Stimulated activated memory B cell treated with anti-CD40 and anti-IgM and Interleukin-4, amounts not matched to agents 10 μg/mL and 1 μg/mL and 100 μg/mL, for 72 hours (primary cell): ENCODE data around the gene RALGPS1.
A peak's percentile ranks its signal among the peaks of the same experiment; 100 is the strongest.

ENCODE experiments used
- ATAC-seq: fragments of 150-1000 bp; cut with Tn5 transposase; 2 replicates; pipeline ENCODE4 v1.10.0; 2021
- H3K27ac Mint-ChIP-seq: one replicate; pipeline ENCODE4 v1.8.0; 2022; ENCODE audit warnings: mild to moderate bottlenecking, mixed read lengths
- H3K27me3 Mint-ChIP-seq: one replicate; pipeline ENCODE4 v1.8.0; 2022; ENCODE audit warnings: mixed read lengths
- H3K36me3 Mint-ChIP-seq: one replicate; pipeline ENCODE4 v1.8.0; 2022; ENCODE audit warnings: mixed read lengths
- H3K4me1 Mint-ChIP-seq: one replicate; pipeline ENCODE4 v1.8.0; 2022; ENCODE audit warnings: mixed read lengths
- H3K4me3 Mint-ChIP-seq: one replicate; pipeline ENCODE4 v1.8.0; 2022; ENCODE audit warnings: mild to moderate bottlenecking, moderate library complexity, mixed read lengths
- H3K9me3 Mint-ChIP-seq: one replicate; pipeline ENCODE4 v1.8.0; 2022; ENCODE audit warnings: mixed read lengths

Gene RALGPS1

DNA sequence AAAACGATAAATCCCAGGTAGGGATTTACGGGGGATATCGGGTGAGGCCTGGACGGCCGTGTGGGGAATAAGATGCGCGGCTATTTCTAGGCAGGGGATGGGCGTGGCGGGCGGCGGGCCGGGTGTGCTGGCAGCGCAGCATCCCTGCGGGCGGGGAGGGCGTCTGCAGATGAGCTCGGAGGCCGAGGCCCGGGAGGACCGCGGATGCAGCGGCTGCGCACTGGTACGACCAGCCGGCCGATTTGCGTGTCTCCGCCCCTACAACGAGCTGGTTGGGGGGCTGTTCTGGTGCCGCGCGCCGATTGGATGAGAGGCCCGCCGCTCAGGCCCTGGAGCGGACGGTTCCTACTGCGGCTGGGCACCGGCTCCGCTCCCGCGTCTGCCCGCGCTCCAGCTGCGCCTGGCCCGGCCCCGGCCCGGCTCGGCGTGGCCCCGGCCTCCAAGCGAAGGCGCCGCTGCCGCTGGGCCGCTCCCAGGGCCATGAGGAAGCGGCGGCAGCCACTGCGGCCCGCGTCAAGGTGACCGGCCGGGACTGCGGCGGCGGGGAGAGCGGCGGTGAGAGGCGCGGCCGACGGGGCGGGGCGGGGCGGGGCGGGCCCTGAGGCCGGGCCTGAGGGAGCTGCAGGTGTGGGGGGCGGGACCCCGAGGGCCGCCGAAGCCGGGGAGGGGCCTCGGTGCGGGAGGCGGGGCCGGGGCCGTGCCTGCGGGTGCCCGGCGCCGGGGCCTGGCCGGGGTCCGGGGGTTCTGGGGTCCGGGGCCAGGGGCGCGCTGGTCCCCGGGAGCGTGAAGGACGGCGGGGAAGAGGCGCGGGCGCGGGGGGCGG lies at the start of gene RALGPS1:
TSS of gene RALGPS1 (plus strand) at position 325 of the 823 bp plus-strand sequence. CDS start 47,508 bp downstream, outside the sequence.
- ATAC-seq = peak; percentile 99
- H3K4me3 Mint-ChIP-seq = peak within 1 kb of the TSS; percentile 79
- peaks cover 7% of the 10 kb centered on the region for H3K9me3 Mint-ChIP-seq
- H3K36me3 Mint-ChIP-seq = peaks cover 6% of the 10 kb centered on the region
- no peak within 1 kb of the TSS for H3K27ac Mint-ChIP-seq
- H3K4me1 Mint-ChIP-seq = peaks cover 16% of the 10 kb centered on the region
- H3K27me3 Mint-ChIP-seq = peaks cover 29% of the 10 kb centered on the region

GRCh38 chr9:126869368-126869767 lies 45.2 kb upstream of the RALGPS1 start:
- H3K9me3 Mint-ChIP-seq = no peaks in the 10 kb centered on the region
- no peak for ATAC-seq
- peaks cover 49% of the 10 kb centered on the region for H3K4me1 Mint-ChIP-seq
- no peak overlapping the region for H3K27ac Mint-ChIP-seq
- H3K27me3 Mint-ChIP-seq = no peaks in the 10 kb centered on the region
- no peak overlapping the region for H3K4me3 Mint-ChIP-seq
- peaks cover 46% of the 10 kb centered on the region for H3K36me3 Mint-ChIP-seq

DNA sequence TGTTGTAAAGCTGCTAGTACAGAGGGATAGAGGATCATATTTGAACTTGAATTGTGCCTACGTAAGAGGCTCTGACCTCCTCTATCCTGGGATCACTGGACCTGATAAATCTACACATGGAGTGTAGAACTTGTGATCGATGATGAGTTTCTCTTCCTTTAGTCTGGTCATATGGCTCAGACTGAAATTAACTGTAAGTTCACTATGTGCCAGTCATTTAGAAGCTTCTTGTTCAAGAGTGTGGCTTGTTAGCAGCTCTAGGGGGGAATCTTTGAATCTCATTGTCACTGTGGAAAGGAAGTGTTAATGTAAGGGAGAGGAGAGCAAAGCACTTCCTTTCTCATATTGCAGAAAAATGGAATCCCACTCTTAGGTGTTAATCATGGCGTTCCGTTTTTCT lies 42.1 kb upstream of the RALGPS1 start:
- no peak overlapping the region for H3K27ac Mint-ChIP-seq
- H3K36me3 Mint-ChIP-seq = peaks cover 25% of the 10 kb centered on the region
- no peaks in the 10 kb centered on the region for H3K27me3 Mint-ChIP-seq
- H3K9me3 Mint-ChIP-seq = no peaks in the 10 kb centered on the region
- ATAC-seq = peak; percentile 39
- H3K4me3 Mint-ChIP-seq = no peak overlapping the region
- peaks cover 42% of the 10 kb centered on the region for H3K4me1 Mint-ChIP-seq

- Mint-ChIP-seq H3K4me3 (no peak overlapping the region), H3K36me3 (peaks cover 15% of the 10 kb centered on the region), H3K9me3 (no peaks in the 10 kb centered on the region), H3K27me3 (no peaks in the 10 kb centered on the region), H3K27ac (peak overlapping the region; percentile 5), H3K4me1 (peaks cover 27% of the 10 kb centered on the region)
- no peak for ATAC-seq
Observed at GRCh38 chr9:126874546-126875314, 39.9 kb upstream of the RALGPS1 start.

- Mint-ChIP-seq H3K36me3 (peaks cover 25% of the 10 kb centered on the region), H3K27me3 (no peaks in the 10 kb centered on the region), H3K4me3 (no peak overlapping the region), H3K27ac (no peak overlapping the region), H3K4me1 (peaks cover 27% of the 10 kb centered on the region), H3K9me3 (no peaks in the 10 kb centered on the region)
- no peak for ATAC-seq
Observed at GRCh38 chr9:126875756-126876510, 38.6 kb upstream of the RALGPS1 start.

DNA sequence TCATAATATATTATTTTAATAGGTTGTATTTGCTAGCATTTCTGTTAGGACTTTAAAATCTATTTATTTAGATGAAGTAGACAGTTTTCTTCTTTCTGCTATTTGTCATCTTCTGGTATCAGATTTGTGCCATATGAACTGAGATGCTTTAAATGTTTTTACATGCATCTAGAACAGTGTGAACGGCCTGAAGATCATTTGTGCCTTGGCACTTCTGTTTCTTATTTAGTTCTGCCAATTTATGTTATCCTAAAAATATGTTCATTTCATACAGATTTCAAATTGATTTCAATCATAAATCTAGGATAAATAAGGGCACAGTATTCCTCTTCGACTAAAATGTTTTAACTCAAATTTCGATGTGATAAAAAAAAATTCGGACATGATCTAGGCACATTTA lies 38.1 kb upstream of the RALGPS1 start:
- Mint-ChIP-seq H3K4me1 (peaks cover 27% of the 10 kb centered on the region), H3K27ac (no peak overlapping the region), H3K9me3 (no peaks in the 10 kb centered on the region), H3K4me3 (no peak overlapping the region), H3K36me3 (peaks cover 25% of the 10 kb centered on the region), H3K27me3 (no peaks in the 10 kb centered on the region)
- ATAC-seq = no peak

DNA sequence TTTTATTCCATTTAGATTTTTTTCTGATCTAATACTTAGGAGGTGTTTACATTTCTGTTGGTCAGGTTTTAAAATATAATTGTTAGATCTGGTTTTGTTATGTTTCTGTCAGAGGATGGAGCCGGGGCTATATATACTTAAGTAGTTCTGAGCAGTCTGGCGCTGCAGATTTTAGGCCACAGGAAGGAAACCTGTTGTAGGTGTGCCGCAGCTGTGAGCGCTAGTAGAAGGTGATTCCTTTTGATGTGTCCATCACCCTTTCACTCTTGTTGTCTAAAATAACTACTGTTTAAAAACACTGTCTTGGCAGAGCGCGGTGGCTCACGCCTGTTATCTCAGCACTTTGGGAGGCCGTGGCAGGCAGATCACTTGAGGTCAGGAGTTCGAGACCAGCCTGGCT lies 37.2 kb upstream of the RALGPS1 start:
- no peak for ATAC-seq
- Mint-ChIP-seq H3K36me3 (peaks cover 33% of the 10 kb centered on the region), H3K27me3 (no peaks in the 10 kb centered on the region), H3K9me3 (no peaks in the 10 kb centered on the region), H3K4me1 (peaks cover 22% of the 10 kb centered on the region), H3K4me3 (no peak overlapping the region), H3K27ac (no peak overlapping the region)

DNA sequence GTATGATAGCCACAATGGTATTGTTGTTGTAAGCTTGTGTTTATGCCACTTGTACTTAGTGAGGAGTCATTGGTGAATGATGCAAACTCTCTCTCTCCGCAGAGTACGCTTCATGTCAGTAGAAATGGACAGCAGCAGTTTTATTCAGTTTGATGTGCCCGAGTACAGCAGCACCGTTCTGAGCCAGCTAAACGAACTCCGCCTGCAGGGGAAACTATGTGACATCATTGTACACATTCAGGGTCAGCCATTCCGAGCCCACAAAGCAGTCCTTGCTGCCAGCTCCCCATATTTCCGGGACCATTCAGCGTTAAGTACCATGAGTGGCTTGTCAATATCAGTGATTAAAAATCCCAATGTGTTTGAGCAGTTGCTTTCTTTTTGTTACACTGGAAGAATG lies 35.3 kb upstream of the RALGPS1 start:
- peaks cover 16% of the 10 kb centered on the region for H3K4me1 Mint-ChIP-seq
- no peak overlapping the region for H3K27ac Mint-ChIP-seq
- H3K27me3 Mint-ChIP-seq = no peaks in the 10 kb centered on the region
- no peak overlapping the region for H3K4me3 Mint-ChIP-seq
- H3K36me3 Mint-ChIP-seq = peaks cover 33% of the 10 kb centered on the region
- no peak for ATAC-seq
- H3K9me3 Mint-ChIP-seq = no peaks in the 10 kb centered on the region

DNA sequence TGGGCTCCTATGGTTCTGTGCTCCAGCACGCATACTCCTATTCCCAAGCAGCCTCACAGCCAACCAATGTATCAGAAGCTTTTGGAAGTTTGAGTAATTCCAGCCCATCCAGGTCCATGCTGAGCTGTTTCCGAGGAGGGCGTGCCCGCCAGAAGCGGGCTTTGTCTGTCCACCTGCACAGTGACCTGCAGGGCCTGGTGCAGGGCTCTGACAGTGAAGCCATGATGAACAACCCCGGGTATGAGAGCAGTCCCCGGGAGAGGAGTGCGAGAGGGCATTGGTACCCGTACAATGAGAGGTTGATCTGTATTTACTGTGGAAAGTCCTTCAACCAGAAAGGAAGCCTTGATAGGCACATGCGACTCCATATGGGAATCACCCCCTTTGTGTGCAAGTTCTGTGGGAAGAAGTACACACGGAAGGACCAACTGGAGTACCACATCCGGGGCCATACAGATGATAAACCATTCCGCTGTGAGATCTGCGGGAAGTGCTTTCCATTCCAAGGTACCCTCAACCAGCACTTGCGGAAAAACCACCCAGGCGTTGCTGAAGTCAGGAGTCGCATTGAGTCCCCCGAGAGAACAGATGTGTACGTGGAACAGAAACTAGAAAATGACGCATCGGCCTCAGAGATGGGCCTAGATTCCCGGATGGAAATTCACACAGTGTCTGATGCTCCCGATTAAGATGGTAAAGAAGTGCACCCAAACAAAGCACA lies 34.2 kb upstream of the RALGPS1 start:
- Mint-ChIP-seq H3K4me1 (peaks cover 9% of the 10 kb centered on the region), H3K27ac (no peak overlapping the region), H3K4me3 (no peak overlapping the region), H3K27me3 (no peaks in the 10 kb centered on the region), H3K9me3 (no peaks in the 10 kb centered on the region), H3K36me3 (peaks cover 28% of the 10 kb centered on the region)
- no peak for ATAC-seq

DNA sequence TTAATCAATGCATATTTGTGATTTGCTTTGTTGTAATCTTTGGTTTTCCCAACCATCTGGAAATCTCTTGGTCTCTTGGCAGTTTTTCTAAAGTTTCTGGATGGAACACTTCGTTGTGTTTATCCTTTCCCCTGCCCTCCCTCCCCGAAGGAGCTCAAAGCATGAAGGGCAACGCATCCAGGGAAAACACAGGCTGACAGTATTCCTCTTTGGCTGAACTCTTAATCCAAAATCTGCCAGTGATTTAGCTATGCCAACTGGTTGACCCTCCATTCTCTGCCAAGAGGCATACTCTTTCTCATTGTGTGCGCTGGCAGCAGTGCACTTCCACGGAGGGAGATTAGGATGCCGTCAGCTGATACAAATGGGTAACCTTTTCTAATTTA lies 33.6 kb upstream of the RALGPS1 start:
- Mint-ChIP-seq H3K4me1 (peaks cover 3% of the 10 kb centered on the region), H3K4me3 (no peak overlapping the region), H3K36me3 (peaks cover 30% of the 10 kb centered on the region), H3K27ac (no peak overlapping the region), H3K9me3 (no peaks in the 10 kb centered on the region), H3K27me3 (no peaks in the 10 kb centered on the region)
- no peak for ATAC-seq

DNA sequence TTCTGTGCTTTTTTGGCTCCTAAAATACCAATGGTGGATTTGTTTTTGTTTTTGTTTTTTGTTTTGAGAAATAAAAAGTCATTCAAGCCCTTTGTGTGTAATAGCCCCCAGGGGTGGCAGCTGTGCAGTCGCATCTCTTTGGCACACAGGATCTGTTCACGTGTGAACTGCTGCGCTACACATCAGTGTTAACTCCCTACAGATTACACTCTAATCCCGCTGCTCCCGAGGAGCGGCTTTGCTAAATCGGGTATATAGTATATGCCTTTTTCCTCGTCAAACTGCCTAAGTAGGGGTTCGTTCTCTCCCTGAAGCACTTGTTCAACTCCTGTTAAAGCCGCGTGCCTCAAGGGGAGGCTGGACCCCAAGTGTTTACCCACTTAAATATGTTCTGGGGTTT lies 31.8 kb upstream of the RALGPS1 start:
- Mint-ChIP-seq H3K27ac (no peak overlapping the region), H3K36me3 (peaks cover 34% of the 10 kb centered on the region), H3K4me1 (no peaks in the 10 kb centered on the region), H3K9me3 (no peaks in the 10 kb centered on the region), H3K27me3 (no peaks in the 10 kb centered on the region), H3K4me3 (no peak overlapping the region)
- no peak for ATAC-seq

GRCh38 chr9:126883636-126884035 lies 30.9 kb upstream of the RALGPS1 start:
- Mint-ChIP-seq H3K27me3 (no peaks in the 10 kb centered on the region), H3K36me3 (peaks cover 34% of the 10 kb centered on the region), H3K4me1 (no peaks in the 10 kb centered on the region), H3K4me3 (no peak overlapping the region), H3K27ac (no peak overlapping the region), H3K9me3 (no peaks in the 10 kb centered on the region)
- ATAC-seq = no peak

- Mint-ChIP-seq H3K4me1 (no peaks in the 10 kb centered on the region), H3K27ac (no peak overlapping the region), H3K4me3 (no peak overlapping the region), H3K9me3 (no peaks in the 10 kb centered on the region), H3K36me3 (peaks cover 20% of the 10 kb centered on the region), H3K27me3 (no peaks in the 10 kb centered on the region)
- ATAC-seq = no peak
Observed at GRCh38 chr9:126885131-126885641, 29.4 kb upstream of the RALGPS1 start.

DNA sequence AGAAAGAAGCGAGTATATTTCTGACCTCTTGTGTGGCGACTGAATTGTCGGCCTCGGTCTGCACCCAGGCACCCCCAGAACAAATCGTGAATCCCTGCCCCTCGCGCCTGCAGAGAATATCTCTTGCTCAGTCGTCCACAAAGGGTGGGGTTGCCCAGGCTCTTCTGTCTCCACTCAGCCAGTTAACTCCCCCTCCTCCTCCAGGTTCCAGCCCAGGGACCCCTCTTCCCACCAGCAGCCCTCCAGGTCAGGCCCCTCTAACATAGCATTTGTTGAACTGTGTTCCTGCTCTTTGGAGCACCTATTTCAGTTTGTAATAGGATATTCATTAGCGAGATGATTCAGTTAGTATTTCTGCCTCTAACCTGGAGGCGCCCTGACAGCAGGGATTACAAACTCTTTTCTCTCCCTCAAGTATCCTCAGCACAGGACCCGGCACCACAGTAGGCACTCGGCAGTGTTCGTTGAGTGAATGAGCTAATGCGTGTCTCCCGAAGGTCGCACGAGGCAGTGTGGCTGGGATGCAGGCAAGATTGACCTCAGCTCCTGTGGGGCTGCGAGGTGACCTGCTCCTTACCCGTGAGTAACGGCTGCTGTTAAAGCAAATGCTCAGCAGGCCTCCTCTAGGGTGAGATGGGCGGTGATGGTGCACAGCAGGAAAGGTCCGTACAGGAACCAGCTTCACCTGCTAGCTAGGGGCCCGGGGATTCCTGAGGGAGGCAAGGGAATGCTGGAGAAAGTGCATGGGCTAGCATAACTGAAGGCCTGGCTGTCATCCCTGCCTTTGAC lies 28.4 kb upstream of the RALGPS1 start:
- no peak overlapping the region for H3K4me3 Mint-ChIP-seq
- H3K36me3 Mint-ChIP-seq = peaks cover 15% of the 10 kb centered on the region
- ATAC-seq = no peak
- H3K9me3 Mint-ChIP-seq = no peaks in the 10 kb centered on the region
- H3K27me3 Mint-ChIP-seq = no peaks in the 10 kb centered on the region
- no peak overlapping the region for H3K27ac Mint-ChIP-seq
- H3K4me1 Mint-ChIP-seq = no peaks in the 10 kb centered on the region
